ENCODE results near the gene SMAD6. TPM values are rescaled to one million over a fixed set of nuclear protein-coding genes. Genes with fewer than 3 reads are reported as not detected.

SMAD6 gene
- total RNA-seq, 1 experiment from 2014 or later: 58.6 TPM

DNA sequence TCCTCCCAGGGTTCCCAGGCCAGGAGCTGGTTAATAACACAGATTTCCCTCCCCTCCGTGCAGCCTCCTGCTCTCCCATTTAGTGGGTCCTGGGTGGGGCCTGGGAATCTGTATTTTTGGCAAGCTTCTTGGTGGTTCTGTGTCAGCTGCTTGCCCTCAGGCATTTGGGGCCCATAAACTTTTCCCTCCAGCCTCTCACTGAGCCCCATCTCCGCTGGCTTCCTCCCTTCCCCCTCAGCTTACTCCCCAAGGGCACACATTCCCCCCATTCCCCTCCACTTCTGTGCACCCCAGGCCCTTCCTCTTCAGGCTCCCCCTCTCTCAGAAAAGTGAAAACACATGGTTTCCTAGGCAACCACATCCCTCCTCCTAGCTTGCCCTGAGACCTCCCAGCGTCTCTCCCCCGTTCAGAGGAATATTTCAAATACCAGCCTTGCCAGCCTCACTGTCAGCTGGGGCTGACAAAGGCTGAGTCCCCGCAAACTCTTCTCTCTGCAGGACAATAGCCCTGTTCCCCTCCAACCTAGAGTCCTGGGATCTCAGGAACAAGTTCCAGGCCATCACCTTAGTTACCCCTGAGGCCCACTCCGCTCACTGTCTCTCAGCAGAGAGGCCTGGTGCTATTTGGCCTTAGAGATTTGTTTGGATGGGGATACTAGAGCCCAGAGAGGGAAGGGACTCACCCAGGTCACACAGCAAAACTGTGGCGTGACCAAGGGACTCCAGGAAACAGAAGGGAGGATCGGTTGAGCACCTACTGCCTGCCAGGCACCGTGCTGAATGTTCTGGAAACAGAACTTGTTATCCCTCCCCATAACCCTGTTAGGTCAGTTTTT, 44.6 kb upstream of the SMAD6 start:
- intact Hi-C loops (cut with micrococcal nuclease; ENCODE audit: unreplicated experiment): no loop called here
- TF ChIP-seq, protein P1, sequence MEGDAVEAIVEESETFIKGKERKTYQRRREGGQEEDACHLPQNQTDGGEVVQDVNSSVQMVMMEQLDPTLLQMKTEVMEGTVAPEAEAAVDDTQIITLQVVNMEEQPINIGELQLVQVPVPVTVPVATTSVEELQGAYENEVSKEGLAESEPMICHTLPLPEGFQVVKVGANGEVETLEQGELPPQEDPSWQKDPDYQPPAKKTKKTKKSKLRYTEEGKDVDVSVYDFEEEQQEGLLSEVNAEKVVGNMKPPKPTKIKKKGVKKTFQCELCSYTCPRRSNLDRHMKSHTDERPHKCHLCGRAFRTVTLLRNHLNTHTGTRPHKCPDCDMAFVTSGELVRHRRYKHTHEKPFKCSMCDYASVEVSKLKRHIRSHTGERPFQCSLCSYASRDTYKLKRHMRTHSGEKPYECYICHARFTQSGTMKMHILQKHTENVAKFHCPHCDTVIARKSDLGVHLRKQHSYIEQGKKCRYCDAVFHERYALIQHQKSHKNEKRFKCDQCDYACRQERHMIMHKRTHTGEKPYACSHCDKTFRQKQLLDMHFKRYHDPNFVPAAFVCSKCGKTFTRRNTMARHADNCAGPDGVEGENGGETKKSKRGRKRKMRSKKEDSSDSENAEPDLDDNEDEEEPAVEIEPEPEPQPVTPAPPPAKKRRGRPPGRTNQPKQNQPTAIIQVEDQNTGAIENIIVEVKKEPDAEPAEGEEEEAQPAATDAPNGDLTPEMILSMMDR (IDR thresholded peaks at IDR 0.05; ENCODE audit: unreplicated experiment): no peak

DNA sequence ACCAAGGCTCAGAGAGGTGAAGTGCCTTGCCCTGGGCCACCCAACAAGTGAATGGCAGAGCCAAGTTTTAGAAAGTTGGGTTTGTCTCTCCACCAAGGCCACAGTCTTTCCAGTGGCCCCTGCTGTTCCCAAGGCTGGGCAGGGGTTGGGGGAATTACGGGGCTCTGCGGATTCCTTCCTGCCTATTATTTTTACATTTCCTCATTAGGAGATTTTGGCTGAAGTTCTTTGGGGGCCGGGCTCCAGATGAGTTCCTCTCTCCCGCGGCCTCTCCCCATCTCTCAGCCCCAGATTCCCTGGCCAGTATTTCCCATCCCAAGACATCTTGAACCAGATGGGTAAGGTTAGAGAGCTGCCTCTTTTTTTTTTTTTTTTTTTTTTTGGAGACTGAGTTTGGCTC, 44.0 kb upstream of the SMAD6 start:
- CTCF ChIA-PET: interaction anchor here (0.5 to 0.6 kb wide), 2 partner anchors 13 to 21 kb away, joined by 3 to 5 read pairs; no protein-coding TSS in a partner anchor
- BruUV-seq (replicated peaks): no TSS peak
- H3K9me3 Mint-ChIP-seq (ENCODE audit: low read depth, unreplicated experiment): no peaks in the 10 kb centered on the region
- H3K4me1 Mint-ChIP-seq (ENCODE audit: low read depth, unreplicated experiment): no peaks in the 10 kb centered on the region
- DNase-seq: no peak
- peaks cover 15% of the 10 kb centered on the region for H3K27me3 Mint-ChIP-seq (ENCODE audit: unreplicated experiment)
- intact Hi-C loops (cut with micrococcal nuclease; ENCODE audit: unreplicated experiment): no loop called here
- TF ChIP-seq, protein P1 (IDR thresholded peaks at IDR 0.05; ENCODE audit: unreplicated experiment): no peak
- no peak overlapping the region for H3K4me3 Mint-ChIP-seq (ENCODE audit: low read depth, unreplicated experiment)
- no peaks in the 10 kb centered on the region for H3K36me3 Mint-ChIP-seq (ENCODE audit: insufficient read depth, unreplicated experiment)
- H3K27ac Mint-ChIP-seq (ENCODE audit: unreplicated experiment): no peak overlapping the region

More for the DNA sequence above, 44.6 kb upstream of the SMAD6 start:
- Mint-ChIP-seq H3K27me3 (ENCODE audit: unreplicated experiment) (peaks cover 19% of the 10 kb centered on the region), H3K4me3 (ENCODE audit: low read depth, unreplicated experiment) (no peak overlapping the region), H3K9me3 (ENCODE audit: low read depth, unreplicated experiment) (no peaks in the 10 kb centered on the region), H3K27ac (ENCODE audit: unreplicated experiment) (no peak overlapping the region), H3K36me3 (ENCODE audit: insufficient read depth, unreplicated experiment) (no peaks in the 10 kb centered on the region), H3K4me1 (ENCODE audit: low read depth, unreplicated experiment) (no peaks in the 10 kb centered on the region)
- no TSS peak for BruUV-seq (replicated peaks)
- CTCF ChIA-PET: interaction anchor here (0.6 kb wide), 1 partner anchor 22 kb away, joined by 3 read pairs; no protein-coding TSS in a partner anchor
- DNase-seq: no peak

DNA sequence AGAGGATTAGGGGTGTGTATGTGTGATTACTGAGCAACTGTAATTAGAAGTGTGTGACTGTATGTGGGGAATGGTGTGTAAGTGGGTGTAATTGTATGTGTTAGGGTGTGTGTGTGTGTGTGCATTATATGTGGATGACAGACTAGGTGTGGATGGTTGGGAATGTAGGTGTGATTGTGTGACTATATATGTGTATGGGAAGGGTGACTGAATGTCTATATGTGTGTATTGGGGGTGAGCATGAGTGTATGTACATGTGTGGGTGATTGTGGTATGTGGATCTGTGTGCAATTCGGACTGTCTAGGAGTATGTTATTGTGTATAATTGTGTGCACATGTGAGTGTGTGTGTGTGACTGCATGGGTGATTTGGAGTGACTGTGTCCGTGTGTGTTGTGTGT, 43.2 kb upstream of the SMAD6 start:
- no peak overlapping the region for H3K27ac Mint-ChIP-seq (ENCODE audit: unreplicated experiment)
- intact Hi-C loops (cut with micrococcal nuclease; ENCODE audit: unreplicated experiment): no loop called here
- CTCF ChIA-PET: interaction anchor here (0.5 kb wide), 1 partner anchor 14 kb away, joined by 5 read pairs; no protein-coding TSS in a partner anchor
- no peaks in the 10 kb centered on the region for H3K4me1 Mint-ChIP-seq (ENCODE audit: low read depth, unreplicated experiment)
- no TSS peak for BruUV-seq (replicated peaks)
- H3K9me3 Mint-ChIP-seq (ENCODE audit: low read depth, unreplicated experiment): no peaks in the 10 kb centered on the region
- H3K4me3 Mint-ChIP-seq (ENCODE audit: low read depth, unreplicated experiment): no peak overlapping the region
- no peaks in the 10 kb centered on the region for H3K36me3 Mint-ChIP-seq (ENCODE audit: insufficient read depth, unreplicated experiment)
- peaks cover 7% of the 10 kb centered on the region for H3K27me3 Mint-ChIP-seq (ENCODE audit: unreplicated experiment)
- DNase-seq: no peak
- TF ChIP-seq, protein P1 (IDR thresholded peaks at IDR 0.05; ENCODE audit: unreplicated experiment): no peak

DNA sequence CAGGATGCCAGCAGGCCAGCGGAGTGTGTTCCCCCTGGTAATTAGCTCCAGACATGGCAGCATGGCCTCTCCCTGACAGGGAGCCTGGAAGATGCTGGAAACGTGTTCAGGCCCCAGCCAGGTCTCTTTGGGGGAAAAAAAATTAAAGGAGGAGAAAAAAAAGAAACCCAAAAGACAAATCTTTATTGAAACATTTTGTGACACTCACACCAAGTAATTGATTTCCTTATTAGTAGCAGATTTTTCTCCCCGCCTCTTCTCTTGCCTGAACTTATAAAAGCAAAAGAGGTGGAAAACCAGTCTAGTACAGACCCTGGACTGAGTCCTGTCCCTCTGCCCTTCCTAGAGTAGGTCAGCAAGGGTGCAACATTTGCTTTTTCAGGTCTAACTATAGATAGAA, 42.7 kb upstream of the SMAD6 start:
- no peaks in the 10 kb centered on the region for H3K36me3 Mint-ChIP-seq (ENCODE audit: insufficient read depth, unreplicated experiment)
- BruUV-seq (replicated peaks): no TSS peak
- no peak overlapping the region for H3K4me3 Mint-ChIP-seq (ENCODE audit: low read depth, unreplicated experiment)
- H3K9me3 Mint-ChIP-seq (ENCODE audit: low read depth, unreplicated experiment): no peaks in the 10 kb centered on the region
- no peaks in the 10 kb centered on the region for H3K4me1 Mint-ChIP-seq (ENCODE audit: low read depth, unreplicated experiment)
- CTCF ChIA-PET: interaction anchor here (0.7 kb wide), 1 partner anchor 121 kb away, joined by 7 read pairs; no protein-coding TSS in a partner anchor
- H3K27me3 Mint-ChIP-seq (ENCODE audit: unreplicated experiment): peaks cover 1% of the 10 kb centered on the region
- TF ChIP-seq, protein P1 (IDR thresholded peaks at IDR 0.05; ENCODE audit: unreplicated experiment): no peak
- DNase-seq: no peak
- intact Hi-C loops (cut with micrococcal nuclease; ENCODE audit: unreplicated experiment): no loop called here
- no peak overlapping the region for H3K27ac Mint-ChIP-seq (ENCODE audit: unreplicated experiment)
